A673 (cell line): ENCODE data around the gene RAVER2. TPM values are rescaled to one million over a fixed set of nuclear protein-coding genes. Genes with fewer than 3 reads are reported as not detected.

Experiments used
- BruUV-seq: library from RNA; stranded (reverse); fragments of 400-500 nt; replicated peaks from 2 replicates; lab custom pipeline; 2021; lab: Mats Ljungman, UMichigan
- CTCF ChIA-PET: fragments of 300-600 bp; sonication (Branson Sonifier 250); formaldehyde crosslinking; loops from one replicate; lab custom pipeline; 2022; ENCODE audit warnings: antibody characterized with exemption; lab: Charles Lee
- POLR2A ChIA-PET: fragments of 300-600 bp; sonication (Branson Sonifier 250); formaldehyde crosslinking; loops from one replicate; lab custom pipeline; 2022; ENCODE audit warnings: antibody characterized with exemption; ENCODE audit not compliant: low non-redundant PET; lab: Charles Lee
- DNase-seq: peaks from one replicate; pipeline ENCODE4 v3.0.0-alpha.2; 2015; ENCODE audit warnings: low spot score
- H3K27ac ChIP-seq: fragments of 200-600 bp; sonication (generic); 2 replicates; pipeline ENCODE4 v1.5.1; 2016; ENCODE audit warnings: mixed run types, low read depth, mild to moderate bottlenecking, mixed read lengths, antibody characterized with exemption, low read length; ENCODE audit not compliant: poor library complexity, severe bottlenecking
- H3K27me3 ChIP-seq: fragments of 200-600 bp; sonication (generic); replicated peaks from 2 replicates; pipeline ENCODE4 v1.6.1; 2017; ENCODE audit warnings: mixed run types, low read depth, mild to moderate bottlenecking, mixed read lengths, antibody characterized with exemption, low read length; ENCODE audit not compliant: insufficient read depth, poor library complexity
- H3K36me3 ChIP-seq: fragments of 200-600 bp; sonication (generic); 2 replicates; pipeline ENCODE4 v1.6.1; 2016; ENCODE audit warnings: mixed run types, mild to moderate bottlenecking, mixed read lengths, antibody characterized with exemption, low read length; ENCODE audit not compliant: insufficient read depth, poor library complexity, severe bottlenecking
- H3K4me1 ChIP-seq: fragments of 200-600 bp; sonication (generic); 2 replicates; pipeline ENCODE4 v1.6.1; 2017; ENCODE audit warnings: mixed run types, mild to moderate bottlenecking, mixed read lengths, antibody characterized with exemption, low read length; ENCODE audit not compliant: insufficient read depth, poor library complexity, severe bottlenecking
- H3K4me3 ChIP-seq: fragments of 200-600 bp; sonication (generic); 2 replicates; pipeline ENCODE4 v1.5.1; 2016; ENCODE audit warnings: low read depth, mixed run types, mild to moderate bottlenecking, mixed read lengths, low read length; ENCODE audit not compliant: poor library complexity, severe bottlenecking
- H3K9me3 ChIP-seq: fragments of 200-600 bp; sonication (generic); 2 replicates; pipeline ENCODE4 v1.6.1; 2016; ENCODE audit warnings: mixed run types, low read depth, mild to moderate bottlenecking, mixed read lengths, antibody characterized with exemption, low read length; ENCODE audit not compliant: poor library complexity, severe bottlenecking
- CTCF ChIP-seq: fragments of 300-800, 200-600 bp; sonication (generic); conservative IDR thresholded peaks from 2 replicates; pipeline ENCODE4 v1.5.1; 2017; ENCODE audit warnings: low read depth, mild to moderate bottlenecking, antibody characterized with exemption, low read length, moderate library complexity, mixed read lengths
- EZH2 ChIP-seq: fragments of 200-600 bp; sonication (generic); IDR thresholded peaks from 2 replicates; pipeline ENCODE4 v1.6.1; 2017; ENCODE audit warnings: borderline replicate concordance, low read depth, mild to moderate bottlenecking, mixed read lengths, antibody characterized with exemption, low read length; ENCODE audit not compliant: poor library complexity, severe bottlenecking
- intact Hi-C: fragments of 100-400 bp; cut with micrococcal nuclease; formaldehyde crosslinking; loops from one replicate; pipeline ENCODE4 v1.10.0; 2022; ENCODE audit not compliant: unreplicated experiment
- total RNA-seq: library from RNA; stranded (reverse); gene quantifications from 2 replicates; pipeline ENCODE4 v1.2.3, GENCODE V29; 2021

RAVER2 gene
- total RNA-seq, 1 experiment from 2014 or later: 34.1 TPM

- TF ChIP-seq CTCF (no peak), EZH2 (no peak)
- intact Hi-C loops: no loop called here
- CTCF ChIA-PET: no interaction called here
- no peaks in the 10 kb centered on the region for H3K4me1 ChIP-seq
- no peak for DNase-seq
- no peak overlapping the region for H3K27ac ChIP-seq
- H3K4me3 ChIP-seq: no peak overlapping the region
- no peaks in the 10 kb centered on the region for H3K27me3 ChIP-seq
- no TSS peak for BruUV-seq
- POLR2A ChIA-PET: no interaction called here
- H3K36me3 ChIP-seq: peaks cover 15% of the 10 kb centered on the region
- H3K9me3 ChIP-seq: no peaks in the 10 kb centered on the region
Observed at GRCh38 chr1:64765012-64765411, 20.1 kb downstream of the RAVER2 start.

GRCh38 chr1:64765826-64766225 is 21.0 kb downstream of the RAVER2 start:
- no peaks in the 10 kb centered on the region for H3K27me3 ChIP-seq
- TF ChIP-seq EZH2: no peak
- CTCF ChIA-PET: no interaction called here
- peaks cover 23% of the 10 kb centered on the region for H3K36me3 ChIP-seq
- no peak overlapping the region for H3K27ac ChIP-seq
- no peak overlapping the region for H3K4me3 ChIP-seq
- POLR2A ChIA-PET: interaction anchor here (0.6 kb wide), 1 partner anchor 274 kb away, joined by 3 read pairs; no protein-coding TSS in a partner anchor
- H3K9me3 ChIP-seq: peaks cover 5% of the 10 kb centered on the region
- no peak for DNase-seq
- no peaks in the 10 kb centered on the region for H3K4me1 ChIP-seq
- no TSS peak for BruUV-seq
- intact Hi-C loops: no loop called here

- peaks cover 29% of the 10 kb centered on the region for H3K36me3 ChIP-seq
- DNase-seq: no peak
- H3K27me3 ChIP-seq: no peaks in the 10 kb centered on the region
- H3K27ac ChIP-seq: no peak overlapping the region
- BruUV-seq: no TSS peak
- no peaks in the 10 kb centered on the region for H3K4me1 ChIP-seq
- peaks cover 5% of the 10 kb centered on the region for H3K9me3 ChIP-seq
- ChIA-PET POLR2A (interaction anchor here (0.6 kb wide), 1 partner anchor 273 kb away, joined by 3 read pairs; no protein-coding TSS in a partner anchor), CTCF (interaction anchor here (0.7 kb wide), 1 partner anchor 103 kb away, joined by 3 read pairs; no protein-coding TSS in a partner anchor)
- no peak overlapping the region for H3K4me3 ChIP-seq
- intact Hi-C loops: no loop called here
- TF ChIP-seq EZH2 (no peak), CTCF (no peak)
Observed at GRCh38 chr1:64766429-64766828, 21.6 kb downstream of the RAVER2 start.

- TF ChIP-seq EZH2: no peak
- no peak for TF ChIP-seq CTCF
- Histone ChIP-seq H3K27ac (no peak overlapping the region), H3K27me3 (no peaks in the 10 kb centered on the region), H3K4me1 (no peaks in the 10 kb centered on the region), H3K9me3 (peaks cover 9% of the 10 kb centered on the region), H3K4me3 (no peak overlapping the region), H3K36me3 (peaks cover 34% of the 10 kb centered on the region)
- intact Hi-C loops: no loop called here
- BruUV-seq: no TSS peak
- no peak for DNase-seq
- CTCF ChIA-PET: no interaction called here
- POLR2A ChIA-PET: no interaction called here
Observed at GRCh38 chr1:64769482-64769881, 24.6 kb downstream of the RAVER2 start.
